Mucosa of descending colon (tissue), 3 donors: ENCODE measurements around the gene DGCR8. TPM values are rescaled to one million over a fixed set of nuclear protein-coding genes. Genes with fewer than 3 reads are reported as not detected.

Experiments used
- ATAC-seq: fragments of 200-7000 bp; cut with Tn5 transposase; one replicate; pipeline ENCODE4 v1.9.1; 2020; ENCODE audit warnings: mild to moderate bottlenecking, moderate library complexity
- DNase-seq, 3 donors: peaks; one replicate each; pipeline ENCODE4 v3.0.0-alpha.2; 2020
- H3K36me3 ChIP-seq: fragments of 200-600 bp; one replicate; pipeline ENCODE4 v1.8.0; 2021; ENCODE audit warnings: low read depth, mild to moderate bottlenecking
- H3K4me1 ChIP-seq: fragments of 200-600 bp; one replicate; pipeline ENCODE4 v1.8.0; 2021; ENCODE audit warnings: low read depth, mild to moderate bottlenecking
- H3K4me3 ChIP-seq: fragments of 200-600 bp; one replicate; pipeline ENCODE4 v1.8.0; 2021; ENCODE audit warnings: mild to moderate bottlenecking
- H3K9me3 ChIP-seq: fragments of 200-600 bp; one replicate; pipeline ENCODE4 v1.8.0; 2021; ENCODE audit warnings: mild to moderate bottlenecking
- CTCF ChIP-seq: fragments of 200-600 bp; IDR thresholded peaks from one replicate; pipeline ENCODE4 v1.8.0; 2022; ENCODE audit warnings: antibody characterized with exemption, mild to moderate bottlenecking
- intact Hi-C, 2 donors: fragments of 100-400 bp; cut with DNase I in 1 of 2; cut with micrococcal nuclease in 1 of 2; formaldehyde crosslinking; loops; one replicate each; pipeline versions ENCODE4 v1.11.0 to v1.11.1; 2022; cut with DNase I, micrococcal nuclease
- long read RNA-seq, 2 donors: library from polyadenylated mRNA; unstranded; transcript quantifications; one replicate each; pipeline ENCODE4 v2.0.0, GENCODE V29; 2019 to 2021
- total RNA-seq, 3 donors: library from RNA; stranded (reverse); fragmentation: NEBNext Ultra II Directional in 2 of 3; extraction: Animal tissue kit (Norgen Biotek cat#: 25700) in 2 of 3; gene quantifications; one replicate each; pipeline versions ENCODE4 v1.2.1 to v1.2.4, GENCODE V29; 2021 to 2023
- donor health status: DM: no; HTN: no; CAD: no; lungs with moderate emphysema.
- donor health status: DM: no; HTN: no; CAD: no.
- donor health status: DM: no; HTN: yes; CAD: no.

DGCR8 gene
- total RNA-seq = 10 to 100 TPM; 39.0 to 48.8 (median 48.4) TPM
- long read RNA-seq, donor 1, full-length matches to known transcripts = 7 of 20 reads
- long read RNA-seq, donor 1, partial matches to known transcripts = 7 of 20 reads
- long read RNA-seq, donor 1, other reads (novel, unspliced or antisense) = 6 of 20 reads
- long read RNA-seq, donor 2, full-length matches to known transcripts = 1 of 3 reads
- long read RNA-seq, donor 2, partial matches to known transcripts = 1 of 3 reads
- long read RNA-seq, donor 2, other reads (novel, unspliced or antisense) = 1 of 3 reads

- no peak for TF ChIP-seq CTCF
- H3K4me3 ChIP-seq = peak within 1 kb of the TSS; percentile 70
- intact Hi-C loops = no loop called here
- no peaks in the 10 kb centered on the region for H3K9me3 ChIP-seq
- DNase-seq (peak; percentile 93 to 96 (median 95)), ATAC-seq (peak; percentile 94)
- H3K36me3 ChIP-seq = no peaks in the 10 kb centered on the region
- peaks cover 24% of the 10 kb centered on the region for H3K4me1 ChIP-seq
Measured at GRCh38 chr22:20079745-20080444, at the start of gene DGCR8. Gene DGCR8, plus strand, starts transcription at chr22:20080241. Its CDS starts 5,723 bp downstream, at chr22:20085964.

- DNase-seq = peak; percentile 70 to 84 (median 80)
- Histone ChIP-seq H3K4me1 (no peaks in the 10 kb centered on the region), H3K9me3 (no peaks in the 10 kb centered on the region), H3K36me3 (no peaks in the 10 kb centered on the region), H3K4me3 (no peak overlapping the region)
- peak; percentile 96 for ATAC-seq
- intact Hi-C loops = no loop called here
- no peak for TF ChIP-seq CTCF
Measured at GRCh38 chr22:20031732-20032406, 48.2 kb upstream of the DGCR8 start.

GRCh38 chr22:20032407-20032991 is 47.5 kb upstream of the DGCR8 start:
- no peaks in the 10 kb centered on the region for H3K4me1 ChIP-seq
- ATAC-seq = peak; percentile 32
- intact Hi-C loops = no loop called here
- H3K36me3 ChIP-seq = no peaks in the 10 kb centered on the region
- no peak overlapping the region for H3K4me3 ChIP-seq
- no peak for TF ChIP-seq CTCF
- DNase-seq = no peak
- H3K9me3 ChIP-seq = no peaks in the 10 kb centered on the region

GRCh38 chr22:20033045-20033706 is 46.9 kb upstream of the DGCR8 start:
- intact Hi-C loops = no loop called here
- DNase-seq (peak in 1 of 3 donors; percentile 18), ATAC-seq (peak; percentile 6)
- no peaks in the 10 kb centered on the region for H3K4me1 ChIP-seq
- H3K36me3 ChIP-seq = no peaks in the 10 kb centered on the region
- no peak for TF ChIP-seq CTCF
- no peak overlapping the region for H3K4me3 ChIP-seq
- H3K9me3 ChIP-seq = no peaks in the 10 kb centered on the region

GRCh38 chr22:20034143-20034542 is 45.9 kb upstream of the DGCR8 start:
- Histone ChIP-seq H3K9me3 (no peaks in the 10 kb centered on the region), H3K4me1 (no peaks in the 10 kb centered on the region), H3K36me3 (no peaks in the 10 kb centered on the region), H3K4me3 (no peak overlapping the region)
- intact Hi-C loops = no loop called here
- no peak for DNase-seq
- no peak for TF ChIP-seq CTCF
- no peak for ATAC-seq
